Liver (tissue), 9 donors: ENCODE measurements around the gene AGPAT4. TPM values are rescaled to one million over a fixed set of nuclear protein-coding genes. Genes with fewer than 3 reads are reported as not detected.

ENCODE experiments used
- DNase-seq: peaks from one replicate; pipeline ENCODE4 v3.0.0-alpha.2; 2017; ENCODE audit warnings: low spot score
- H3K27ac ChIP-seq, 2 donors: one replicate each; pipeline ENCODE4 v1.7.0; 2013; ENCODE audit warnings: inconsistent platforms in 2 of 2, low read length in 2 of 2, control low read depth in 1 of 2, low read depth in 1 of 2, mild to moderate bottlenecking in 1 of 2
- H3K27me3 ChIP-seq, 4 donors: one replicate each; pipeline versions ENCODE4 v1.6.1 to v1.7.0; 2013; ENCODE audit warnings: low read length in 3 of 4, inconsistent platforms in 1 of 4, mild to moderate bottlenecking in 1 of 4, moderate library complexity in 1 of 4; ENCODE audit not compliant: control insufficient read depth in 4 of 4, insufficient read depth in 4 of 4
- H3K36me3 ChIP-seq, 4 donors: one replicate each; pipeline versions ENCODE4 v1.6.1 to v1.7.0; 2013; ENCODE audit warnings: low read length in 3 of 4, mild to moderate bottlenecking in 3 of 4, low read depth in 1 of 4, moderate library complexity in 1 of 4; ENCODE audit not compliant: control insufficient read depth in 4 of 4, insufficient read depth in 3 of 4
- H3K4me1 ChIP-seq, 4 donors: one replicate each; pipeline versions ENCODE4 v1.6.1 to v1.7.0; 2013; ENCODE audit warnings: low read length in 3 of 4, mild to moderate bottlenecking in 3 of 4, moderate library complexity in 1 of 4; ENCODE audit not compliant: control insufficient read depth in 4 of 4, insufficient read depth in 4 of 4
- H3K4me3 ChIP-seq, 3 donors: one replicate each; pipeline versions ENCODE4 v1.6.1 to v1.7.0; 2013; ENCODE audit warnings: low read length in 3 of 3, control low read depth in 1 of 3, low read depth in 1 of 3, mild to moderate bottlenecking in 1 of 3
- H3K9ac ChIP-seq, 2 donors: one replicate each; pipeline ENCODE4 v1.7.0; 2013; ENCODE audit warnings: low read length in 2 of 2, mild to moderate bottlenecking in 2 of 2, moderate library complexity in 2 of 2, control low read depth in 1 of 2, low read depth in 1 of 2
- H3K9me3 ChIP-seq, 4 donors: one replicate each; pipeline versions ENCODE4 v1.6.1 to v1.7.0; 2013; ENCODE audit warnings: low read length in 3 of 4; ENCODE audit not compliant: control insufficient read depth in 4 of 4
- ATF3 ChIP-seq: IDR thresholded peaks from 2 replicates; pipeline ENCODE4 v1.6.1; 2016; ENCODE audit warnings: antibody characterized with exemption
- EGR1 ChIP-seq, 2 donors: IDR thresholded peaks; 2 replicates each; pipeline ENCODE4 v1.6.1; 2016 to 2018; ENCODE audit warnings: antibody characterized with exemption in 2 of 2, low read depth in 2 of 2
- FOXA1 ChIP-seq: IDR thresholded peaks from 2 replicates; pipeline ENCODE4 v1.6.1; 2016; ENCODE audit warnings: antibody characterized with exemption
- FOXA2 ChIP-seq: IDR thresholded peaks from 2 replicates; pipeline ENCODE4 v1.6.1; 2016; ENCODE audit warnings: antibody characterized with exemption
- GABPA ChIP-seq, 2 donors: IDR thresholded peaks in 1 of 2; conservative IDR thresholded peaks in 1 of 2; 2 replicates each; pipeline ENCODE4 v1.6.1; 2016; ENCODE audit warnings: antibody characterized with exemption in 2 of 2, mild to moderate bottlenecking in 1 of 2, moderate library complexity in 1 of 2
- HNF4G ChIP-seq: IDR thresholded peaks from 2 replicates; pipeline ENCODE4 v1.6.1; 2016; ENCODE audit warnings: antibody characterized with exemption
- JUND ChIP-seq, 2 donors: IDR thresholded peaks; 2 replicates each; pipeline ENCODE4 v1.6.1; 2016; ENCODE audit warnings: antibody characterized with exemption in 2 of 2
- NR2F2 ChIP-seq: IDR thresholded peaks from 2 replicates; pipeline ENCODE4 v1.6.1; 2016; ENCODE audit warnings: antibody characterized with exemption
- RAD21 ChIP-seq, 2 donors: IDR thresholded peaks; 2 replicates each; pipeline ENCODE4 v1.6.1; 2016; ENCODE audit warnings: antibody characterized with exemption in 2 of 2, mild to moderate bottlenecking in 2 of 2
- REST ChIP-seq: IDR thresholded peaks from 2 replicates; pipeline ENCODE4 v1.6.1; 2016; ENCODE audit warnings: antibody characterized with exemption, mild to moderate bottlenecking
- SP1 ChIP-seq: IDR thresholded peaks from 2 replicates; pipeline ENCODE4 v1.6.1; 2018; ENCODE audit warnings: antibody characterized with exemption, mild to moderate bottlenecking
- TAF1 ChIP-seq: conservative IDR thresholded peaks from 2 replicates; pipeline ENCODE4 v1.6.1; 2016; ENCODE audit warnings: antibody characterized with exemption, mild to moderate bottlenecking
- YY1 ChIP-seq: IDR thresholded peaks from 2 replicates; pipeline ENCODE4 v1.6.1; 2016; ENCODE audit warnings: antibody characterized with exemption, mild to moderate bottlenecking
- ZBTB33 ChIP-seq: IDR thresholded peaks from 2 replicates; pipeline ENCODE4 v1.6.1; 2016; ENCODE audit warnings: antibody characterized with exemption
- WGBS: extraction: QIAGEN DNeasy Blood & Tissue Kit; methylation state at CpG from one replicate; pipeline ENCODE4 v1.1.7; 2013; 5-methylcytosine and 5-hydroxymethylcytosine counted together
- polyA plus RNA-seq, 2 donors: library from polyadenylated mRNA; stranded (reverse) in 1 of 2; unstranded in 1 of 2; fragments of 200-250 nt in 1 of 2; fragments of >200 nt in 1 of 2; fragmentation: Nextera tagmentation in 1 of 2; extraction: Ambion mirVana in 1 of 2; gene quantifications; one replicate each; pipeline versions ENCODE4 v1.2.1 to v1.2.3, GENCODE V29; 2013 to 2015
- total RNA-seq, 2 donors: library from RNA; depleted of rRNA; stranded (reverse); fragments of >200 nt; gene quantifications; one replicate each; pipeline ENCODE4 v1.2.3, GENCODE V29; 2014
- donor health status: healthy.
- donor health status: healthy.
- donor health status: healthy.
- donor health status: healthy.
- donor health status: healthy.

Gene AGPAT4
- total and polyA plus RNA-seq, 4 donors = 0.44 to 17.5 (median 0.69) TPM

- H3K27ac ChIP-seq = no peak overlapping the region
- H3K27me3 ChIP-seq = no peaks in the 10 kb centered on the region
- no peak for DNase-seq
- H3K4me3 ChIP-seq = no peak overlapping the region
- no peaks in the 10 kb centered on the region for H3K36me3 ChIP-seq
- H3K9me3 ChIP-seq = no peaks in the 10 kb centered on the region
- 68% methylated on average over 8 of the region's 8 CpGs for WGBS
- no peak overlapping the region for H3K9ac ChIP-seq
- no peak for TF ChIP-seq TAF1
- no peak for TF ChIP-seq HNF4G
- TF ChIP-seq JUND (IDR thresholded peaks at IDR 0.05) = no peak
- TF ChIP-seq FOXA2 = no peak
- TF ChIP-seq NR2F2 = no peak
- no peaks in the 10 kb centered on the region for H3K4me1 ChIP-seq
Measured at GRCh38 chr6:161257793-161258457, 15.9 kb downstream of the AGPAT4 start.

GRCh38 chr6:161256407-161256806 is 17.5 kb downstream of the AGPAT4 start:
- Histone ChIP-seq H3K4me3 (no peak overlapping the region), H3K4me1 (no peaks in the 10 kb centered on the region), H3K27me3 (no peaks in the 10 kb centered on the region), H3K9ac (no peak overlapping the region), H3K9me3 (no peaks in the 10 kb centered on the region), H3K36me3 (no peaks in the 10 kb centered on the region), H3K27ac (no peak overlapping the region)
- DNase-seq = no peak
- TF ChIP-seq SP1 (no peak), ZBTB33 (no peak), GABPA (IDR thresholded peaks at IDR 0.05 in 1 of 2, conservative IDR thresholded peaks at IDR 0.05 in 1 of 2) (no peak), JUND (IDR thresholded peaks at IDR 0.05) (no peak), YY1 (no peak)
- 90% methylated on average over 13 of the region's 13 CpGs for WGBS

- no peaks in the 10 kb centered on the region for H3K27me3 ChIP-seq
- 93% methylated on average over 6 of the region's 6 CpGs for WGBS
- DNase-seq = no peak
- H3K27ac ChIP-seq = no peak overlapping the region
- H3K36me3 ChIP-seq = no peaks in the 10 kb centered on the region
- TF ChIP-seq HNF4G (no peak), NR2F2 (no peak), SP1 (no peak), FOXA2 (no peak), REST (no peak), ATF3 (no peak), FOXA1 (no peak), YY1 (no peak), ZBTB33 (no peak), JUND (IDR thresholded peaks at IDR 0.05) (no peak), EGR1 (IDR thresholded peaks at IDR 0.05; ENCODE audit: low read depth in 2 of 2) (no peak), GABPA (IDR thresholded peaks at IDR 0.05 in 1 of 2, conservative IDR thresholded peaks at IDR 0.05 in 1 of 2) (no peak), RAD21 (IDR thresholded peaks at IDR 0.05) (no peak), TAF1 (no peak)
- no peaks in the 10 kb centered on the region for H3K9me3 ChIP-seq
- H3K4me3 ChIP-seq = no peak overlapping the region
- H3K4me1 ChIP-seq = no peaks in the 10 kb centered on the region
- H3K9ac ChIP-seq = no peak overlapping the region
Measured at GRCh38 chr6:161255518-161255917, 18.3 kb downstream of the AGPAT4 start.
